Ishikawa (cell line): ENCODE measurements around the gene TRIP10.

Experiments
- CEBPB ChIP-seq: IDR thresholded peaks from 2 replicates; pipeline ENCODE4 v1.6.1; 2012
- CREB1 ChIP-seq: IDR thresholded peaks from 2 replicates; pipeline ENCODE4 v1.6.1; 2012; ENCODE audit warnings: low read depth
- EGR1 ChIP-seq: IDR thresholded peaks from 2 replicates; pipeline ENCODE4 v1.6.1; 2012
- EP300 ChIP-seq: IDR thresholded peaks from 2 replicates; pipeline ENCODE4 v1.6.1; 2012; ENCODE audit warnings: borderline replicate concordance
- FOXM1 ChIP-seq: IDR thresholded peaks from 2 replicates; pipeline ENCODE4 v1.6.1; 2012; ENCODE audit warnings: low read depth, borderline replicate concordance
- NFIC ChIP-seq: IDR thresholded peaks from 2 replicates; pipeline ENCODE4 v1.6.1; 2012
- RAD21 ChIP-seq: IDR thresholded peaks from 2 replicates; pipeline ENCODE4 v1.6.1; 2012; ENCODE audit warnings: low read depth
- TAF1 ChIP-seq: IDR thresholded peaks from 2 replicates; pipeline ENCODE4 v1.6.1; 2012; ENCODE audit warnings: low read depth, mild to moderate bottlenecking
- TCF12 ChIP-seq: IDR thresholded peaks from 2 replicates; pipeline ENCODE4 v1.6.1; 2012; ENCODE audit warnings: low read depth
- TEAD4 ChIP-seq: IDR thresholded peaks from 2 replicates; pipeline ENCODE4 v1.6.1; 2012
- YY1 ChIP-seq: IDR thresholded peaks from 2 replicates; pipeline ENCODE4 v1.6.1; 2012; ENCODE audit warnings: low read depth
- ZBTB7A ChIP-seq: IDR thresholded peaks from 2 replicates; pipeline ENCODE4 v1.6.1; 2012; ENCODE audit warnings: low read depth
- TF ChIP-seq, protein P1 (sequence below): IDR thresholded peaks from 2 replicates; pipeline ENCODE4 v1.6.1; 2012
- TF ChIP-seq, protein P2 (sequence below): IDR thresholded peaks from 2 replicates; pipeline ENCODE4 v1.6.1; 2012
- TF ChIP-seq, protein P3 (sequence below): IDR thresholded peaks from 2 replicates; pipeline ENCODE4 v1.6.1; 2012; ENCODE audit warnings: low read depth, mild to moderate bottlenecking

The TRIP10 gene

DNA sequence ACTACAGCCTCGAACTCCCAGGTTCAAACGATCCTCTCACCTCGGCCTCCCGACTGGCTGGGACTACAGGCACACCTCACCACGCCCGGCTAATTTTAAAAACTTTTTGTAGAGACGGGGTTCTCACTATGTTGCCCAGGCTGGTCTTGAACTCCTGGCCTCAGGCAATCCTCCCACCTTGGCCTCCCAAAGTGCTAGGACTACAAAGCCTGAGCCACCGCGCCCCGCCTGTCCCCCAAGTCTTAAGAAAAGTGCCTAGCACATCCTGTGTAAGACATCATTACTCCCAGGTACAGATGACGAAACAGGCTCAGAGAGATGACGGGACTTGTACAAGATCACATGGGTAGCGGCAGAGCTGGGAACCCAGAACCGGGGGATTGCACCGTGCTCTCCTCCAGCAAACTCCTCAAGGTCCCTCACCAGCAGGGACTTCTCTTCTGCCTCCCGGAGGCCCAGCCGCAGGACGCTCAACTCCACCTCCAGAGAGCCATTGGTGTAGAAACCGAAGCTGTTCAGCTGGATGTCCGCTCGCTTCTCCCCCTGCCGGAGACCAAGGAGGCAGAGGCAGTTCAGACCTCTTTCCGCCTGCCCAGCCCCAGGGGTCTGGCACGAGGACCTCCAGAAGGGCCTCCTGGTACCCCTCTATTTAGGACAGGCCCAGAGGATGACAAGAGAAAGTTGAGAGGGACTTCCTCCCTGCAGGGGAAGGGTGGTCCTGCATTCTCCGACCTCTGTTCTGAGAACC lies 3.1 kb upstream of the TRIP10 start:
- TF ChIP-seq TAF1 = 0 out of 2 replicates have a peak, but pooled peaks have one; percentile 1
- TF ChIP-seq, protein P1, sequence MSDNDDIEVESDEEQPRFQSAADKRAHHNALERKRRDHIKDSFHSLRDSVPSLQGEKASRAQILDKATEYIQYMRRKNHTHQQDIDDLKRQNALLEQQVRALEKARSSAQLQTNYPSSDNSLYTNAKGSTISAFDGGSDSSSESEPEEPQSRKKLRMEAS = no peak; the same call in 1 of the 2 replicates
- no peak for TF ChIP-seq EP300
- TF ChIP-seq TEAD4 = no peak
- TF ChIP-seq NFIC = no peak
- TF ChIP-seq FOXM1 = no peak

DNA sequence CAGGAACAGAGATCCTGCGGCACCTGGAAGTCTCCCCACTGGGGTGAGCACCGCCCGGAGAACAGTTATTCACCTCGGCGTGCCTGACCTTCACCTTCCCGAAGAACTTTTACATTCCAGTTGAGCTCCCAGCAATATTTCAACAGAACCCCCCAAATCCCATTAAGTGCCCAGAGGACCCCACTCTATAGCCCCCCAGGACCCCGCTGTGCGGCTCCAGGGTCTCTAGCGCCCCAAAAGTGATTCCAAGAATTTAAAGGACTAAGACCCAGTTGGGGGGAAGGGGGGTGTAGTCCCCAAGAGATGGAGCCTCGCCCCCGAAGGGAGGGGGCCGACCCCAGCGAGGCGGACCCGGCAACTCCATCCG lies 2.6 kb upstream of the TRIP10 start:
- TF ChIP-seq EGR1 = 0 out of 2 replicates have a peak, but pooled peaks have one; percentile 6
- TF ChIP-seq TCF12 = 0 out of 2 replicates have a peak, but pooled peaks have one; percentile 20
- TF ChIP-seq TAF1 = peak; percentile 40; the same call in 1 of the 2 replicates
- TF ChIP-seq ZBTB7A = no peak; the same call in 1 of the 2 replicates

DNA sequence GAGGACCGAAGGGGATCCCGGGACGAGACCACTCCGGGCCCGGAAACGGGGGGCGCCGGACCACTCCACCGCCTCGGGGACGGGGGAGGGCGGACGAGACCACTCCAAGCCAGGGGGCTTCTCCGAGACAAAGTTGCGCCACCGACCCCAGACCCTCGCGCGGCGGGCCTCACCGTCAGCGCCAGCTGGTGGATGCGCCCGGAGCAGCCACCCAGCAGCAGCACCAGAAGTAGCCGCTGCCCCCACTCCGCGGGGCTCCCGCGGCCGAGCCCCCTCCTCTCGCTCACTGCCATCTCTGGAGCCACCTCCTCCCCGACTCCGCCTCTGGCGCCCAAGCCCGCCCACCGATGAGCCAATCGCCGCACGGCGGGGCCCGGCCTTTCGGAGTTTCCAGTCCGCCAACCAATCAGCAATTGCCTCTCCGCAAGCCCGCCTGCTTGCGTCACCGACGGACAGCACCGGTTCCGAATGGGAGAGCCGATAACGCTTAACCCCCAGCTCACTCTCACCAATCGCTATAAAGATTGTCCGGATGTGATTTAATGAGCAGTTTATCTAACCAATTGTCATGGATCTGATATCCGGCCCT lies 2.1 kb upstream of the TRIP10 start, which contains the start of gene GPR108:
Gene GPR108, minus strand, starts transcription at position 297 of the 589 bp plus-strand sequence. Its CDS starts 4 bp downstream, at position 293.
- TF ChIP-seq TAF1 (peak; percentile 6), ZBTB7A (peak; percentile 96; the same call in 1 of the 2 replicates), EP300 (peak; percentile 52; the same call in 1 of the 2 replicates), YY1 (no peak), CREB1 (peak; percentile 93)

DNA sequence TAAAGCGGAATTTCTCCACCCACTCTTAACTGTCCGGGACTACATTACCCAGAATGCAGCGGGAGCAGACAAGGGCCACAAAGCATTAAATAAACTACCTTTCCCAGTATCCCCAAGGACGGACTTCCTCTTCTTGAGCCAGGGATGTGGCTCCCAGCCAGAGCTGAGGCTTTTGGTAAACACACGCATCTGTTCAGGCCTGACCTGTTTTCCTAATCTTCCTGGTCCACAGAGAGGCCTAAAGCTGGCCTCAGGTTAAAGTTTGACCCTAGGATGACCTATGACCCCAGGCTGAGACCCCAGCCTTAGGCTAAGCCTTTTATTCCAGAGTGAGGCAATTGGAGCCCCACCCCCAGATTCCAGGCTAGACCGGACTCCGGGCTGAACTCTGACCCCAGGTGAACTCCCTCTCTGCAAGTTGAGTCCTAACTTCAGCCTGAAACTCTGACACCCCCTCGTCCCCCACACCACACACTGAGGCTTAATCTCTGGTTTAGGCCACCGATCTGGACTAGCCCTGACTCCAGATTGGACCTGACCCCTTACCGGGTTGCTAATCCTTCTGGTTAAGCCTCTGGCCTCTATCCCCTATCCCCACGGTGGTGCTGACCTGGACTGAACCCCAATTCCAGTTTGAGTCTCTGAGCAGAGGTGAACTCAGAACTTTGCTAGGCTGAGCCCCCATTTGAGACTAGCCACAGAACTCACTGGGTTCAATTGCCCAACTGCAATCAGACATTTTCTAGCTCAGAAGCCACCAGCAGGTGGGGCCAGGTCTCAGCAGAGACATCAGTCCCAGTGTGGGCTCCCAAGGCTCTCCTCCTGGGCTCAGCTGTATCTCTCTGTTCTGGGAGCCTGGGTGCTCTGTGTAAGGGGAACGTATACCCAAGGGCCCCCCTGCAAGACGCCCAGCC lies 1.4 kb upstream of the TRIP10 start:
- no peak for TF ChIP-seq EP300
- 0 out of 2 replicates have a peak, but pooled peaks have one; percentile 48 for TF ChIP-seq EGR1
- peak; percentile 76 for TF ChIP-seq RAD21
- TF ChIP-seq YY1 = no peak
- TF ChIP-seq TCF12 = no peak
- no peak for TF ChIP-seq FOXM1
- peak; percentile 42 for TF ChIP-seq CEBPB
- TF ChIP-seq TEAD4 = no peak
- TF ChIP-seq, protein P2, sequence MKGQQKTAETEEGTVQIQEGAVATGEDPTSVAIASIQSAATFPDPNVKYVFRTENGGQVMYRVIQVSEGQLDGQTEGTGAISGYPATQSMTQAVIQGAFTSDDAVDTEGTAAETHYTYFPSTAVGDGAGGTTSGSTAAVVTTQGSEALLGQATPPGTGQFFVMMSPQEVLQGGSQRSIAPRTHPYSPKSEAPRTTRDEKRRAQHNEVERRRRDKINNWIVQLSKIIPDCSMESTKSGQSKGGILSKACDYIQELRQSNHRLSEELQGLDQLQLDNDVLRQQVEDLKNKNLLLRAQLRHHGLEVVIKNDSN = no peak
- TF ChIP-seq TAF1 = no peak
- TF ChIP-seq, protein P1 = no peak; the same call in 1 of the 2 replicates
- no peak; the same call in 1 of the 2 replicates for TF ChIP-seq CREB1
- TF ChIP-seq ZBTB7A = 0 out of 2 replicates have a peak, but pooled peaks have one; percentile 28
- peak; percentile 88 for TF ChIP-seq NFIC
- TF ChIP-seq, protein P3, sequence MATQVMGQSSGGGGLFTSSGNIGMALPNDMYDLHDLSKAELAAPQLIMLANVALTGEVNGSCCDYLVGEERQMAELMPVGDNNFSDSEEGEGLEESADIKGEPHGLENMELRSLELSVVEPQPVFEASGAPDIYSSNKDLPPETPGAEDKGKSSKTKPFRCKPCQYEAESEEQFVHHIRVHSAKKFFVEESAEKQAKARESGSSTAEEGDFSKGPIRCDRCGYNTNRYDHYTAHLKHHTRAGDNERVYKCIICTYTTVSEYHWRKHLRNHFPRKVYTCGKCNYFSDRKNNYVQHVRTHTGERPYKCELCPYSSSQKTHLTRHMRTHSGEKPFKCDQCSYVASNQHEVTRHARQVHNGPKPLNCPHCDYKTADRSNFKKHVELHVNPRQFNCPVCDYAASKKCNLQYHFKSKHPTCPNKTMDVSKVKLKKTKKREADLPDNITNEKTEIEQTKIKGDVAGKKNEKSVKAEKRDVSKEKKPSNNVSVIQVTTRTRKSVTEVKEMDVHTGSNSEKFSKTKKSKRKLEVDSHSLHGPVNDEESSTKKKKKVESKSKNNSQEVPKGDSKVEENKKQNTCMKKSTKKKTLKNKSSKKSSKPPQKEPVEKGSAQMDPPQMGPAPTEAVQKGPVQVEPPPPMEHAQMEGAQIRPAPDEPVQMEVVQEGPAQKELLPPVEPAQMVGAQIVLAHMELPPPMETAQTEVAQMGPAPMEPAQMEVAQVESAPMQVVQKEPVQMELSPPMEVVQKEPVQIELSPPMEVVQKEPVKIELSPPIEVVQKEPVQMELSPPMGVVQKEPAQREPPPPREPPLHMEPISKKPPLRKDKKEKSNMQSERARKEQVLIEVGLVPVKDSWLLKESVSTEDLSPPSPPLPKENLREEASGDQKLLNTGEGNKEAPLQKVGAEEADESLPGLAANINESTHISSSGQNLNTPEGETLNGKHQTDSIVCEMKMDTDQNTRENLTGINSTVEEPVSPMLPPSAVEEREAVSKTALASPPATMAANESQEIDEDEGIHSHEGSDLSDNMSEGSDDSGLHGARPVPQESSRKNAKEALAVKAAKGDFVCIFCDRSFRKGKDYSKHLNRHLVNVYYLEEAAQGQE = no peak

DNA sequence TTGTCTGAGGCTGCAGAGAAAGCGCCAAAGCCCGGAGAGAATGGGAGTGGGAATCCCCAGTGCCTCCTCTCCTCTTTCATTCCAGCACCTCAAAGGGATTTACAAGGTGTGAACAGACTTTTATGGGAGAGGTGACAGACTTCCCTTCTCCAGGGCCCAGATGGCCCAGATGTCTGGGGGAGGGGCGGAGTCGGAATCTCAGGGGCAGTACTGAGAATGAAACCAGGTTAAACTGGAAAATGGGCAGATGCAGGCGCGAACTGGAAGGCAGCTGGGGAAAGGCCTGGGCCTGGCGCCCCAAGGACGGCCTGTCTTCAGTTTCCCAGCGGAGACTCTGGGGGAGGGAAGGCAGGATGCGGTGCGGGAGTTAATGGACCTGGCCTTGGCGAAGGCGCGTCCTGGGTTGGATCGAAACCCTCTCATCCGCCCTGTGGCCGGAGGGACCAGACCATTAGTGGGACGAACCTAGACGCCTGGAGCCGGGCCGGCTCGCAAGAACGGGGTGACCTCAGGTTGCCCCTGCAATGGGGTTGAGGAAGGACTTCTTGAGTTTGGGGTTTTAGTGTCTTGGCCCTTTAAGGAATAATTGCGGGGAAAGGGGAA lies 592 bp upstream of the TRIP10 start:
- 0 out of 2 replicates have a peak, but pooled peaks have one; percentile 8 for TF ChIP-seq EP300
- no peak for TF ChIP-seq TEAD4

DNA sequence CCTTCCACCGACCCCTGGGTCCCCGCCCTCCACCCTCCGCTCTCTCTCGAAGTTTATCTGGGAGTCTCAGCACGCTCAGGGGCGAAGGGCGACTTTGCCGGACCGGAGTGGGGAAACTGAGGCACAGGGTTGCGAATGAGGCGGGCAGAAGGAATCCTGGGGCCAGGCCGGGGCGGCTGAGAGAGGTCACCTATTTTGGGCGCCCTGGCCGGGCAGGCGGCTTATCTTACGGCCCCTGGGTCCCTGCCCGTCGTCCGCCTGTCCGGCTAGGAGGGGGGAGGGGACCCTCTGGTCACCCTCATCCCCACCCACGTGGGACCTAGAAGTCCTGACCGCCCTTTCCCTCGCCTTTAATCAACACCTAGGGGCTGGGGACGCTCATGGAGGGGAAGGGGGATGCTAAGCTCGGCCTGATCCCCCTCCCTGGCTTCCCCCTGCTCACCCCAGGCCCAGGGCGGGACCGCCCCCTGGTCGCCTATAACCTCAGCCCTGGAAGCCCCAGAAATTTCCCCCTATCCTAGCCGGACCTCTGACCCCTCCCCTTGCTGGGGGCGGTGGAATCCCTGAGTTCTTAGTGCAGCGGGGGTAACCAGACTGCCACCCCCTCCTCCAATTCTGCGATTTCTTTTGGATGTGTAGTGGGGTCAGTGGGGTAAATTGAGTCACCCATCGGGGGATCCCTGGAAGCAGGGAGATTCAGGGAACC lies 556 bp downstream of the TRIP10 start:
- TF ChIP-seq TAF1 (no peak), EGR1 (no peak), YY1 (no peak), ZBTB7A (peak; percentile 18; the same call in 1 of the 2 replicates), FOXM1 (no peak), TEAD4 (no peak), CREB1 (no peak), RAD21 (no peak), TCF12 (0 out of 2 replicates have a peak, but pooled peaks have one; percentile 19), CEBPB (no peak), NFIC (no peak), EP300 (no peak)
- TF ChIP-seq, protein P1 = peak; percentile 56
- TF ChIP-seq, protein P3 = no peak
- TF ChIP-seq, protein P2 = no peak
